AG20443 (cell line): ENCODE results near the gene SUMO3.

Experiments
- DNase-seq: peaks from one replicate; pipeline ENCODE4 v3.0.0; 2012; ENCODE audit warnings: low spot score, mixed read lengths

The SUMO3 gene

DNA sequence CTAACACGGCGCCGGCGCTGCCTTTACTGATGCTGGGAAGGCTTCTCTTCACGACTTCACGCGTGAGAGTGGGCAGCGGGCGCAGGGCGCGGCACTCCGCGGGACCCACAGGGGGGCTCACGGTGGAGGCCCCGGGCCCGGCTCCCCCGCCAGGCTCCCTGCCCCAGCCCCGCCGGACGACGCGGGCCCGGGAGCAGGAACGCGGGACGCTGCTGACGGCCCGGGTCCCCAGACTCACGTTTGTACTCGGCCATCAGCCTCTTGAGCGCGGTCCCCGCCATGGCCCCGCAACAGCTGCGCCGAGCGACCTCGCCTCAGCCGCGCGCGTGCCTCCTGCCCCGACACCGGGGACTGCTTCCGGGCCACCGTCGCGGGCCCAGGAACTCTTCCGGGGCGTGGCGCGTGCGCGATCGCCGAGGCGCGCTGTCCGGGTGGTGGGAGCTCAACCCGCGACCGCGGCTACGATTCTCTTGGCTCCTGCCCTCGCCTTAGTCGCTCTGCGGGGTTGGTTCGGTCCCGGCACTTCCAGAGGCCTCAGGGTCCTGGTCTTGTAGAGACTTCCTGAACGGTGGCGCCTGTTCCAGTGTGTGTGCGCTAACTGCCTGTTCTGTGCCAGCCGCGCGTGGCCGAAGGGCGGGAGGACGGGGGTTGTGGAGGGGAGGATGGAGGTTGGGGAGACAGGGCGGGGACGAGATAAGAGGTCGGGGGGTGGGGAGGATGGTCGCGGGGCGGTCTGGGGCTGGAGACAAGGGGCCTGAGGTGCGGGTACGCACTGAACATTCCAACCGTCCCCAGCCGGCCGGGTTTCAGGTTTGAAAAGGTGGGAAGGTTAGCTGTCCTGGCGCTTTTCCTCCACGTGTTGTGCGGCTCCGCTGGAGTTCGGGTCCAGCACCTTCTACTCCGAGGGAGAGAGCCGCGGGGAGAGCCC lies 16.1 kb downstream of the SUMO3 start, which contains the start of gene UBE2G2:
Gene UBE2G2, minus strand, starts transcription at position 353 of the 928 bp plus-strand sequence. Its CDS starts 72 bp downstream, at position 281.
- peak; percentile 97 for DNase-seq

GRCh38 chr21:44800971-44801467 lies 16.8 kb downstream of the SUMO3 start:
- peak; percentile 43 for DNase-seq

GRCh38 chr21:44800103-44800502 lies 17.8 kb downstream of the SUMO3 start:
- DNase-seq: peak; percentile 53

- DNase-seq: no peak
Measured at GRCh38 chr21:44799646-44800045, 18.2 kb downstream of the SUMO3 start.

GRCh38 chr21:44797775-44798174 lies 20.1 kb downstream of the SUMO3 start:
- DNase-seq: no peak

- DNase-seq: no peak
Measured at GRCh38 chr21:44795342-44795741, 22.5 kb downstream of the SUMO3 start.

DNA sequence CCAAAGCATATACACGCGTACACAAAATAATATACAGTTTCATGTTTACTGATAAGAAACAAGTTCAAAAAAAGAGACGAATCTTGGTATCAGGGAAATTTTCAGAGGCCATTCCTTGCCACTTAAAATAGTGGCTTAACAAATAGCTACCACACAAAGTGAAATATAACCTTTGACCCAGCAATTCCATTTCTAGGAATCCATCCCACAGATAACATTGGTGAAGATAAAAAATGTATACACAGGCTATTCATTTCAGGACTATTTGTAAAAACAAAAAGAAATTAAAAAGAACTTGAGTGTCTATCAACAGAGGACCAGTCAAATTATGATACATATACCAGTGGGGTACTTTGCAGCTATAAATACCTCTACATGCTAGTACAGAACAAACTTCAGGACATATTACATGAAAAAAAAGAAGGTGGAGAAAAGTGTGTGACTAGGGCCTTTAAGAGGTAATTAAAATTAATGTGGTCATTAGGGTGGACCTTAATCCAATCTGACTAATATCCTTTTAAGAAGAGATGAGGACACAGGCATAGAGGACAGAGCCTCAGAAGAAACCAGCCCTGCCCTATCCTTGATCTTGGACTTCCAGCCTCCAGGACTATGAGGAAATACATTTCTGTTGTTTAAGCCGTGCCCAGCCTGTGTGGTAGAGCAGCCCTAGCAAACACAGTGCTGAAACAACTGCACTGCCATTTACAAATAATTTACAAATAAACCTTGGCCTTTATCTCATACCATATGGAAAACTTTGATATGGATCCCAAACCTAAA lies 24.1 kb downstream of the SUMO3 start:
- no peak for DNase-seq

DNA sequence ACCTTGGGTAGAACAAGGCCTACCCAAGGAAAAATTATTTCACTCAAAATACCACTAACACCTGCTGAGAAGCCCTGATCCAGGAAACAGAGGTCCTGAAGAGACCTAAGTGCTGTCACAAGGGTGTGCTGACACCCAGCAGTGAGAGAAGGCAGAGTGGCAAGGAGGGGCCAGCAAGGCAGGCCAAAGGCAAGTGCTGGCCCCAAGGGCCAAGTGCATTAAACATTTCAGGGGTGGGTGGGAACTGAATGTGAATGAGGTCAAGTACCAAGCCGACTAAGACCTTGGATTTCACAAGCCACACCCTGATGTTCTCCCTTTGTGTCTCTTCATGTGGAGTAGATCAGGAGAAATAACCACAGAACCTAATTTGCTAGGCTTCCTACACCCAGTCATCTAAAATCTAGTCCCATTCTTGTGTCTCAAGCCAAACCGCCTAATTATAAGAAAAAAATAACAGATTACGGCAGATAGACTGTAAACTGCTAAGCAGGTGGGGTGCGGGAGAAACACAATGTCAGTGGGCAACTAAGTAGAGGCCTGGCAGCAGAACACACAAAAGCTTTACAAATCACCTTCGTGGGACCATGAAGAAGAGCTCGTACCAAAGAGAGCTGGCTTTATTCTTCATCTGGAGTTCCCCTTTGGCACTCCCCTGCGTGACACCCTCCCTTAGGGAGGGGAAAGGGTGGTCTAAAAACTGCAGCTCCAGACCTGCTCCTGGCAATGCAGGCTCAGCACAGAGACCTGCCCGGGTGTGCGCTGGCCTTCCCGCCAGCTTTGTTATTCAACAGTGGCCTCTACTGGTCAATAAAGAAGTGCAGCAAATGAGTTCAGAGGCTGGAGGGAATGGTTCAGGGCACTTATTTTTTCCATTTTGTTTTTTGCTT lies 24.9 kb downstream of the SUMO3 start:
- DNase-seq: peak; percentile 91

DNA sequence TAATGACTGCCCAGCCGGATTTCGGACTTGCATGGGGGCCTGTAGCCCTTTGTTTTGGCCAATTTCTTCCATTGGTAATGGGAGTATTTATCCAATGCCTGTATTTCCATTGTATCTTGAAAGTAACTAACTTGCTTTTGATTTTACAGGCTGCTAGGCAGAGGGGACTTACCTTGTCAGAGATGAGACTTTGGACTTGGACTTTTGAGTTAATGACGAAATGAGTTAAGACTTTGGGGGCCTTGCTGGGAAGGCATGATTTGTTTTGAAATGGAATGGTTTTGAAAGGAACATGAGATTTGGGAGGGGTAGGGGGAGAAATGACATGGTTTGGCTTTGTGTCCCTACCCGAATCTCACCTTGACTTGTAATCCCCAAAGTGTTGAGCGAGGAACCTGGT lies 25.9 kb downstream of the SUMO3 start:
- no peak for DNase-seq

GRCh38 chr21:44791246-44791645 lies 26.6 kb downstream of the SUMO3 start:
- DNase-seq: no peak

DNA sequence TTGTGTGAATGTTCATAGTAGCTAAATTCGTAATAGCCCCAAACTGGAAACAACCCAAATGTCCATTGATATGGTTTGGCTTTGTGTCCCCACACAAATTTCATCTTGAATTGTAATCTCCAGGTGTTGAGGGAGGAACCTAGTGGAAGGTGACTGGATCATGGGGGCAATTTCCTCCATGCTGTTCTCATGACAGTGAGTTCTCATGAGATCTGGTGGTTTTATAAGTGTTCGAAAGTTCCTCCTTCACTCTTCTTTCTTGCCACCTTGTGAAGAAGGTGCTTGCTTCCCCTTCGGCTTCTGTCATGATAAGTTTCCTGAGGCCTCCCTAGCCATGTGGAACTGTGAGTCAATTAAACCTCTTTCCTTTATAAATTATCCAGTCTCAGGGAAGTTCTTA lies 27.5 kb downstream of the SUMO3 start:
- no peak for DNase-seq

- no peak for DNase-seq
Measured at GRCh38 chr21:44789880-44790279, 28.0 kb downstream of the SUMO3 start.

DNA sequence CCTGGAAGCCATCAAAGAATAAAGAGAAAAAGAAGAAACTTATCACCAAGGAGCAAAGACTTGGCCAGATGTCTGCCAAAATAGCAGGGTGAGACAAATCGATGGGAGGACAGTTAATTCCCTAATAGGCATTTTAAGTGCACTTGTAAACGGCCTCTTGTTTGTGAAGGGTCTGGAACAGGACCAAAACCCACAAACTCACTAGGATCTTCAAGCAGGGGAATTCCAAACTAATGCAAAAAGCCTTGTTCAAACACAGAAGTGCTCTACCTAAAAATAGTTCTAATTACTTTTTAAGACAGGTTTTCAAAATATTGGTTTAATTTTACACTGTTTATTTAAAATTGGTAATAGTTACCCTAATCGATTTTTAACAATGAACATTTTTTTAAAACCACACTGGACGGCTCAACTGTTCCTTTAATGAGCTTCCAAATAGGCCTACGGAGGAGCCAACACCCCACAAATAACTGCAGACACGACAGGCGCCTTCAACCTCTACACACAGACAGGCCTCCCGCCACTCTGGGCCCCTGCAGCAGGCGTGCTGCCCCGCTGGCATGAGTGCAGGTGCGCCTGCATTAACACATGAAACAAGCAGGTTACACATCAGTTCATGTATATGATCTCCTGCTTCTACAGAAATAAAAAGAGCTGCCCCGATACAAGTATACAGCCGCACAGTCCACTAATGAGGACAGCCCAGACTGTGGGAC lies 32.1 kb downstream of the SUMO3 start:
- no peak for DNase-seq

DNA sequence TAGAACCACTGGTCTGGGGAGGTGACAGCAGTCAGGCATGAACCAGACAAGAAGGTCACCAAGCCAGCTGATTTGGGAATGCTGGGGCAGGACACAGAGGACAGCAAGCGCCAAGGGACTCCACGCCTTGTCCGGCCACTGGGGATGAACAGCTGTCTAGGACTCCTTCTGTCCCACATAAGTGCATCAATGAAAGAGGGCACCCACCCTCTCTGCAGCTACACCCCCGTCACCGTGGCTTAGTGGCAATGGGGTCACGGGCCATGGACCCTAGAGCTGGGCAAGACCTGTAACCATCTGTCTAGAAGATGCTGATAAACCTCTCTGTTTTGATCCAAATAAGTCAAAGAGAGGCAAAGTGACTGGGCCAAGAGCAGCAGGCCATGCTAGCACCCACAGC lies 33.1 kb downstream of the SUMO3 start:
- no peak for DNase-seq

- no peak for DNase-seq
Measured at GRCh38 chr21:44783020-44783696, 34.7 kb downstream of the SUMO3 start.

DNA sequence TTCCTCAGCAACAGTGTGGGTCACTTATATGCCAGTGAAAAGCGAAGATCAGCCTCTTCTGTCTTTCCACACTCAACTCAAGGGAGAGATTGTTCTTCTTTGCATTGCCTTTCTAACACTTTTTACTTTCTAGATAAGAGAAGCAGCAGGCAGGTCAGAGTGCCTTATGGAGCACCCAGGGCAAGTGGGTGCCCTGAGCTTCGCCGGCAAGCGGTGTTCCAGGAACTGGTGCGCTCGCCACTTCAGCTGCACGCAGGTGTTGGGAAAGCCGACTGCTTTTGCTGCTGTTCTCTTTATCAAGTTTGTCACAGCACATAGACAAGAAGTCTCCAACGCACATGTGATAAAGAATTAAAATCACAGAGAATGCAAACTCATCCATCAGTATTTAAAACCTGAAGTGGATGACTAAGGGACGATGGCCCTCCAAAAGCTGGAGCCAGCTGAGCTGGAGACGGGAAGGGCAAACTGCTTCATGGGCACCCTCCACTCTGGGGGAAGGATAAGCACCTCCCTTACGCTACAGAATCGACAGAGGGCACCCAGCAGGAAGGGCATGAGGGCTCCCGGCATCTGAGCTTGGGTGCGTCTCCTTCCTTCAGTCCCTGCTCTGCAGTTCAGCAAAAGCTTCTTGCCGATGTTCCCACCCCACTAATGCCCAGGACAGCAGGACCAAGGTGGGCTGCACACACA lies 36.9 kb downstream of the SUMO3 start:
- DNase-seq: no peak

DNA sequence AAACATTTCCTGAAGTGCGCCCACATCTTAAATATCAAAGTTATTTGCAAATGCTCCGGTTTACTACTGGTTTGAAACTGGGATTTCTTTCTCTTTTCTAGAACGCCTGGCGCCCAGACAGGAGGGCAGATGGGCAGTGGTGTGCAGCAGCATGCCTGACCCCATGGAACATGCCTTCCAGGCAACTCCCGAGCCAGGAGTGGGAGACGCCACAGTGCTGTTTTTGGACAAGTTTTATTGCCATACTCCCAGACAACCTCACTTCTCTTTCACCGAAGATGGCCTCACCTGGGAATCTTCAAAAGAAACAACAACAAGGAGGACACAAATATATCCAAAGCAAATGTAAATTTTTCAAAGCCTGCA lies 37.7 kb downstream of the SUMO3 start:
- DNase-seq: no peak

DNA sequence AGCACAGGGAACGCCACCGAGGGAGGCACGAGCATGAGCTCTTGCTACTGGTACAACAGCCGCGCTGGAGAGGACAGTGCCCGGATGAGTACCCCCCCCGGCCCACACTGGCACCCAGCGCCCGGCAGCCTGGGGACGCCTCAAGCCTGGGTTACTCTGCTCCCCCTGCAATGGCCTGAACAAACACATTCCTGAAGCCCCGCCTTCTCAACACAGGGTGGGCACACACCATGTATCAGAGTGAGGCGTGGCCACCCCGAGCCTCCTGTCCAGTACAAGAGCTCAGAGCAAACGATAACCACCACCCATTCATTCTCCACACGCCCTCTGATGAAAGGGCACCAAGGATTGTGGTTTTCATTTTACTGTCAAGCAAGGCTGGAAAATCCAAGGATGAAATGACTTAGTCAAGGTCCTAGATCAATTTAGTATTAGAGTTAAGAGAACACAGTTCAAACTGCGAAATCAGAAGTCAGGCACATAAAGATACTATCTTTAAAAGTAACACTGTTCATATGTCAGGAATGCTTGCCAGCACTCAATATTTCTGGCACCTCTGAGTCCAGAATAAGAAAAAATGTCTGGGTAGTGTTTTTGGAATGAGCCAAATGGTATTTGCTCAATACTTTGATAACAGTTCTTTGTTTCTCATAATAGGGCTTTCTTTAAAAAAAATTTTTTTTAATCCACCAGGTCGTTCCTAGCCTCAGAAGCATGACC lies 38.3 kb downstream of the SUMO3 start:
- no peak for DNase-seq

- no peak for DNase-seq
Measured at GRCh38 chr21:44778983-44779382, 38.9 kb downstream of the SUMO3 start.
